Measurements from ENCODE around the gene TMPO. TPM values are rescaled to one million over a fixed set of nuclear protein-coding genes. Genes with fewer than 3 reads are reported as not detected.
A peak's percentile ranks its signal among the peaks of the same experiment; 100 is the strongest.

Gene TMPO
- total RNA-seq, 1 donor from 2014 or later = 103 TPM

- Histone ChIP-seq H3K9me3 (no peaks in the 10 kb centered on the region), H3K27me3 (no peaks in the 10 kb centered on the region), H3K27ac (no peak overlapping the region), H3K36me3 (no peaks in the 10 kb centered on the region), H3K4me1 (no peaks in the 10 kb centered on the region), H3K4me3 (no peak overlapping the region)
- TF ChIP-seq POLR2AphosphoS5 (IDR thresholded peaks at IDR 0.05; ENCODE audit: insufficient read depth in 1 of 2, low read depth in 1 of 2) = no peak
- no peak for TF ChIP-seq POLR2A (IDR thresholded peaks at IDR 0.05)
- no peak for TF ChIP-seq CTCF (IDR thresholded peaks at IDR 0.05)
- intact Hi-C loops (cut with DNase I) = no loop called here
- peak in 1 of 2 donors; percentile 74 for DNase-seq (ENCODE audit: extremely low spot score in 2 of 2)
Measured at GRCh38 chr12:98470469-98471082, 44.8 kb upstream of the TMPO start.

GRCh38 chr12:98471085-98471484, 44.3 kb upstream of the TMPO start:
- no peaks in the 10 kb centered on the region for H3K9me3 ChIP-seq
- no peaks in the 10 kb centered on the region for H3K27me3 ChIP-seq
- H3K4me3 ChIP-seq = no peak overlapping the region
- no peaks in the 10 kb centered on the region for H3K4me1 ChIP-seq
- intact Hi-C loops (cut with DNase I) = no loop called here
- no peaks in the 10 kb centered on the region for H3K36me3 ChIP-seq
- peak in 1 of 2 donors; percentile 32 for DNase-seq (ENCODE audit: extremely low spot score in 2 of 2)
- H3K27ac ChIP-seq = no peak overlapping the region
- TF ChIP-seq CTCF (IDR thresholded peaks at IDR 0.05) (no peak), POLR2AphosphoS5 (IDR thresholded peaks at IDR 0.05; ENCODE audit: insufficient read depth in 1 of 2, low read depth in 1 of 2) (no peak), POLR2A (IDR thresholded peaks at IDR 0.05) (no peak)

GRCh38 chr12:98475565-98475908, 39.9 kb upstream of the TMPO start:
- intact Hi-C loops (cut with DNase I) = no loop called here
- H3K4me1 ChIP-seq = no peaks in the 10 kb centered on the region
- no peaks in the 10 kb centered on the region for H3K36me3 ChIP-seq
- TF ChIP-seq POLR2A (IDR thresholded peaks at IDR 0.05) = no peak
- TF ChIP-seq CTCF (IDR thresholded peaks at IDR 0.05) = no peak
- no peak for TF ChIP-seq POLR2AphosphoS5 (IDR thresholded peaks at IDR 0.05; ENCODE audit: insufficient read depth in 1 of 2, low read depth in 1 of 2)
- no peak overlapping the region for H3K4me3 ChIP-seq
- DNase-seq (ENCODE audit: extremely low spot score in 2 of 2) = no peak
- no peaks in the 10 kb centered on the region for H3K27me3 ChIP-seq
- H3K27ac ChIP-seq = no peak overlapping the region
- no peaks in the 10 kb centered on the region for H3K9me3 ChIP-seq

- no peak for DNase-seq (ENCODE audit: extremely low spot score in 2 of 2)
- intact Hi-C loops (cut with DNase I) = no loop called here
- H3K36me3 ChIP-seq = no peaks in the 10 kb centered on the region
- no peaks in the 10 kb centered on the region for H3K4me1 ChIP-seq
- no peak overlapping the region for H3K27ac ChIP-seq
- no peaks in the 10 kb centered on the region for H3K27me3 ChIP-seq
- TF ChIP-seq POLR2A (IDR thresholded peaks at IDR 0.05) = no peak
- TF ChIP-seq POLR2AphosphoS5 (IDR thresholded peaks at IDR 0.05; ENCODE audit: insufficient read depth in 1 of 2, low read depth in 1 of 2) = no peak
- no peak overlapping the region for H3K4me3 ChIP-seq
- no peaks in the 10 kb centered on the region for H3K9me3 ChIP-seq
Measured at GRCh38 chr12:98478606-98479005, 36.8 kb upstream of the TMPO start.

GRCh38 chr12:98483621-98484503, 31.5 kb upstream of the TMPO start:
- intact Hi-C loops (cut with DNase I) = loop anchor here (5.0 kb wide), 1 partner anchor 1702 kb away; no protein-coding TSS in a partner anchor
- no peaks in the 10 kb centered on the region for H3K9me3 ChIP-seq
- TF ChIP-seq CTCF (IDR thresholded peaks at IDR 0.05) = no peak
- no peak for TF ChIP-seq POLR2A (IDR thresholded peaks at IDR 0.05)
- TF ChIP-seq POLR2AphosphoS5 (IDR thresholded peaks at IDR 0.05; ENCODE audit: insufficient read depth in 1 of 2, low read depth in 1 of 2) = no peak
- DNase-seq (ENCODE audit: extremely low spot score in 2 of 2) = no peak
- no peak overlapping the region for H3K4me3 ChIP-seq
- H3K4me1 ChIP-seq = no peaks in the 10 kb centered on the region
- H3K36me3 ChIP-seq = no peaks in the 10 kb centered on the region
- no peak overlapping the region for H3K27ac ChIP-seq
- no peaks in the 10 kb centered on the region for H3K27me3 ChIP-seq

Measured in vagina (tissue), 2 donors.